ENCODE results near the gene MRPL38. TPM values are rescaled to one million over a fixed set of nuclear protein-coding genes. Genes with fewer than 3 reads are reported as not detected.

Gene MRPL38
- total RNA-seq, 1 experiment from 2014 or later: 108 TPM

- DNase-seq: peak; percentile 80
- no CpG with 5 or more reads among the region's 6 CpGs for WGBS (ENCODE audit: extremely low coverage, insufficient read length, low lambda C conversion rate)
Observed at GRCh38 chr17:75927286-75927922, 22.7 kb upstream of the MRPL38 start.

More at GRCh38 chr17:75927286-75927922, 22.7 kb upstream of the MRPL38 start:
- Mint-ChIP-seq H3K9me3 (no peaks in the 10 kb centered on the region), H3K27ac (peak overlapping the region in 1 of 3 experiments; percentile 42; a peak in 1 of 7 replicates), H3K36me3 (ENCODE audit: insufficient read depth in 1 of 3, low read depth in 3 of 3) (peaks cover 0 to 25% (median 6%) of the 10 kb centered on the region in 3 experiments; a peak in 4 of 7 replicates), H3K4me1 (no peaks in the 10 kb centered on the region), H3K27me3 (ENCODE audit: low read depth) (no peaks in the 10 kb centered on the region), H3K4me3 (no peak overlapping the region)
- H3K79me1 ChIP-seq (ENCODE audit: insufficient read depth, low read depth, low read length, poor library complexity, severe bottlenecking): no peaks in the 10 kb centered on the region
- no peak overlapping the region for H4K5ac ChIP-seq (ENCODE audit: insufficient read length, low read depth, low read length)
- no peak overlapping the region for H3K27ac ChIP-seq (ENCODE audit: insufficient read length, low read depth, low read length)
- no peak overlapping the region for H3K56ac ChIP-seq (ENCODE audit: insufficient read length, low read depth, low read length)
- peak; percentile 77 for TF ChIP-seq CTCF (conservative IDR thresholded peaks at IDR 0.05)
- no peaks in the 10 kb centered on the region for H3K27me3 ChIP-seq (ENCODE audit: insufficient read depth, low read length)
- H2BK15ac ChIP-seq (ENCODE audit: low read depth, low read length): no peak overlapping the region
- no peak overlapping the region for H3K4ac ChIP-seq (ENCODE audit: low read depth, low read length)
- no peak overlapping the region for H3K18ac ChIP-seq (ENCODE audit: insufficient read length, low read depth, low read length)
- H2BK12ac ChIP-seq (ENCODE audit: insufficient read length, low read depth, low read length): no peak overlapping the region
- H2BK20ac ChIP-seq (ENCODE audit: low read depth, low read length, poor library complexity, severe bottlenecking): no peak overlapping the region
- H3K4me1 ChIP-seq (ENCODE audit: insufficient read depth, low read length): no peaks in the 10 kb centered on the region
- H3K14ac ChIP-seq (ENCODE audit: insufficient read depth, low read length): no peak overlapping the region
- no peaks in the 10 kb centered on the region for H3K9me3 ChIP-seq (ENCODE audit: control insufficient read depth, low read depth, low read length)
- no peaks in the 10 kb centered on the region for H3K79me2 ChIP-seq (ENCODE audit: insufficient read depth, low read length)
- no peak overlapping the region for H2AK5ac ChIP-seq (ENCODE audit: insufficient read length, low read length)
- no peaks in the 10 kb centered on the region for H3K23me2 ChIP-seq (ENCODE audit: insufficient read length, low read depth, low read length, poor library complexity, severe bottlenecking)
- no peak overlapping the region for H3K9ac ChIP-seq (ENCODE audit: extremely low read depth, insufficient read length, low read length)
- H4K91ac ChIP-seq (ENCODE audit: insufficient read length, low read depth, low read length): no peak overlapping the region
- H3T11ph ChIP-seq (ENCODE audit: low read length): no peak overlapping the region
- H4K20me1 ChIP-seq (ENCODE audit: control insufficient read depth, insufficient read depth, insufficient read length): no peaks in the 10 kb centered on the region
- H2AFZ ChIP-seq (ENCODE audit: low read length): no peak overlapping the region
- no peak overlapping the region for H3K23ac ChIP-seq (ENCODE audit: insufficient read length, low read depth, low read length)
- H2BK120ac ChIP-seq (ENCODE audit: low read depth, low read length, poor library complexity, severe bottlenecking): no peak overlapping the region
- no peak overlapping the region for H2BK5ac ChIP-seq (ENCODE audit: insufficient read length, low read length)
- no peak overlapping the region for H3K4me2 ChIP-seq (ENCODE audit: insufficient read depth, insufficient read length, low read length)
- no peak overlapping the region for H4K8ac ChIP-seq (replicated peaks; ENCODE audit: insufficient read length, low read depth, low read length)
